Ishikawa (cell line): ENCODE measurements around the gene EXOC1L.

Experiments
- EP300 ChIP-seq: IDR thresholded peaks from 2 replicates; pipeline ENCODE4 v1.6.1; 2012; ENCODE audit warnings: borderline replicate concordance
- TAF1 ChIP-seq: IDR thresholded peaks from 2 replicates; pipeline ENCODE4 v1.6.1; 2012; ENCODE audit warnings: low read depth, mild to moderate bottlenecking
- TF ChIP-seq, protein P1 (sequence below): IDR thresholded peaks from 2 replicates; pipeline ENCODE4 v1.6.1; 2012

DNA sequence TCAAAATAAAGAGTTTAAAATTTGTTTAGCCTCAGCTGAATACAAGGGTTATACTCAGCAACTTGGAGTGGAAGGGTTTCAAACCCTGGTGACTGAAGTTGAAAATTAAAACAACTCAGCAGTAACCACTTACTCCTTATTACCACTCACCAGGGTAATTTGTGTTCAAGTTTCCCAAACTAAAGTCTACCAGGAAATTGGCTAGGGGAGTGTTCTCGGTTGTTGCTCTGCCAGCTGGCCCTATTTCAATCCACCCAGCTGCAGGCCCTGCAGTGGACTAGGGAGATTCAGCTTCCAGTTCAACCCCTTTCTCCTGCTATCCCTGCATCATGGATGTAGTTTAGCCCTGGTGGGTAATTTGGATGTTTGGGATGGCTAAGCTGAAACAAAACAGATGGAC, 37.8 kb upstream of the EXOC1L start:
- TF ChIP-seq EP300 = no peak
- TF ChIP-seq TAF1 = no peak
- TF ChIP-seq, protein P1, sequence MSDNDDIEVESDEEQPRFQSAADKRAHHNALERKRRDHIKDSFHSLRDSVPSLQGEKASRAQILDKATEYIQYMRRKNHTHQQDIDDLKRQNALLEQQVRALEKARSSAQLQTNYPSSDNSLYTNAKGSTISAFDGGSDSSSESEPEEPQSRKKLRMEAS = no peak
